HG02870 (cell line): ENCODE results near the gene PCSK7.
"Not testable (repeated sequence)": the region's sequence is repeated elsewhere in the genome, so short reads cannot be mapped to it uniquely, and the experiment has no call there.

Experiments used
- ATAC-seq: cut with Tn5 transposase; IDR thresholded peaks from one replicate; pipeline ENCODE4 v1.9.1; 2021; ENCODE audit warnings: mild to moderate bottlenecking, moderate library complexity; ENCODE audit not compliant: unreplicated experiment

Gene PCSK7

GRCh38 chr11:117231842-117232091, at the start of gene PCSK7:
Gene PCSK7, minus strand, starts transcription at chr11:117232073. Its CDS starts 2,229 bp downstream, at chr11:117229844.
- no peak for ATAC-seq

- ATAC-seq, result no peak
Measured at GRCh38 chr11:117281159-117281558, 49.3 kb upstream of the PCSK7 start.

GRCh38 chr11:117279711-117280376, 48.0 kb upstream of the PCSK7 start:
- no peak for ATAC-seq

- ATAC-seq, result no peak
Measured at GRCh38 chr11:117278347-117278746, 46.5 kb upstream of the PCSK7 start.

- ATAC-seq, result no peak
Measured at GRCh38 chr11:117273550-117274289, 41.8 kb upstream of the PCSK7 start.

- not testable (repeated sequence) for ATAC-seq
Measured at GRCh38 chr11:117272175-117272574, 40.3 kb upstream of the PCSK7 start.

GRCh38 chr11:117271208-117271607, 39.3 kb upstream of the PCSK7 start:
- no peak for ATAC-seq

GRCh38 chr11:117269856-117270255, 38.0 kb upstream of the PCSK7 start:
- ATAC-seq, result no peak

GRCh38 chr11:117265745-117266144, 33.9 kb upstream of the PCSK7 start:
- ATAC-seq, result no peak

GRCh38 chr11:117264624-117265323, 32.9 kb upstream of the PCSK7 start:
- not testable (repeated sequence) for ATAC-seq

GRCh38 chr11:117259417-117259816, 27.5 kb upstream of the PCSK7 start:
- no peak for ATAC-seq

GRCh38 chr11:117258576-117258975, 26.7 kb upstream of the PCSK7 start:
- ATAC-seq, result no peak

- no peak for ATAC-seq
Measured at GRCh38 chr11:117256573-117256972, 24.7 kb upstream of the PCSK7 start.

GRCh38 chr11:117255966-117256365, 24.1 kb upstream of the PCSK7 start:
- no peak for ATAC-seq

- ATAC-seq, result no peak
Measured at GRCh38 chr11:117251506-117251905, 19.6 kb upstream of the PCSK7 start.

GRCh38 chr11:117249571-117249970, 17.7 kb upstream of the PCSK7 start:
- no peak for ATAC-seq

- no peak for ATAC-seq
Measured at GRCh38 chr11:117248341-117248740, 16.5 kb upstream of the PCSK7 start.

GRCh38 chr11:117239295-117239694, 7.4 kb upstream of the PCSK7 start:
- no peak for ATAC-seq

- ATAC-seq, result no peak
Measured at GRCh38 chr11:117238221-117238620, 6.3 kb upstream of the PCSK7 start.

GRCh38 chr11:117232911-117233409, 1.1 kb upstream of the PCSK7 start:
- no peak for ATAC-seq

GRCh38 chr11:117232092-117232878, 412 bp upstream of the PCSK7 start, which contains the start of gene RNF214:
Gene RNF214, plus strand, starts transcription at chr11:117232671. Its CDS starts 1,602 bp downstream, at chr11:117234273.
- ATAC-seq, result peak; percentile 65
